Endothelial cell of umbilical vein (primary cell): Measurements from ENCODE around the gene FOXL2. TPM values are rescaled to one million over a fixed set of nuclear protein-coding genes. Genes with fewer than 3 reads are reported as not detected.

Experiments used
- BruUV-seq: library from RNA; stranded (reverse); fragments of 400-500 nt; replicated peaks from 2 replicates; lab custom pipeline; 2021; lab: Mats Ljungman, UMichigan
- CTCF ChIA-PET: fragments of 300-600, 350-600 bp; sonication (Branson Sonifier 250); formaldehyde crosslinking; loops from one replicate; lab custom pipeline; 2021; ENCODE audit warnings: antibody characterized with exemption, inconsistent platforms; lab: Charles Lee
- POLR2A ChIA-PET: fragments of 300-600, 350-600 bp; sonication (Branson Sonifier 250); formaldehyde crosslinking; loops from one replicate; lab custom pipeline; 2021; ENCODE audit warnings: antibody characterized with exemption, inconsistent platforms; lab: Charles Lee
- DNase-seq: peaks from one replicate; pipeline ENCODE4 v3.0.0-alpha.2; 2011; ENCODE audit warnings: low read depth, low spot score
- FAIRE-seq: peaks from 2 replicates; lab custom pipeline; 2011; peaks lifted over from hg19 to GRCh38; lab: Jason Lieb, UNC
- H2AFZ ChIP-seq: 2 replicates; pipeline ENCODE4 v1.6.0; 2012; ENCODE audit warnings: low read depth, low read length, control low read depth, inconsistent platforms
- H3K27ac ChIP-seq: 2 replicates; pipeline ENCODE4 v1.5.1; 2011; ENCODE audit warnings: low read depth, mild to moderate bottlenecking, control low read depth, low read length, moderate library complexity; ENCODE audit not compliant: insufficient read depth
- H3K27me3 ChIP-seq, 2 experiments: 2 replicates each; pipeline versions ENCODE4 v1.6.0 to v1.6.1; 2011; ENCODE audit warnings: low read length in 2 of 2, mixed read lengths in 1 of 2; ENCODE audit not compliant: control insufficient read depth in 2 of 2, insufficient read depth in 2 of 2
- H3K36me3 ChIP-seq, 2 experiments: 2 replicates in 1 of 2; 3 replicates in 1 of 2; pipeline ENCODE4 v1.5.1; 2011; ENCODE audit warnings: low read length in 2 of 2, mild to moderate bottlenecking in 1 of 2, moderate library complexity in 1 of 2; ENCODE audit not compliant: control insufficient read depth in 2 of 2, insufficient read depth in 2 of 2; ENCODE audit errors: extremely low read depth in 1 of 2
- H3K4me1 ChIP-seq: 3 replicates; pipeline ENCODE4 v1.5.1; 2011; ENCODE audit warnings: mild to moderate bottlenecking, low read length; ENCODE audit not compliant: control insufficient read depth, insufficient read depth; ENCODE audit errors: extremely low read depth
- H3K4me2 ChIP-seq: 2 replicates; pipeline ENCODE4 v1.6.1; 2011; ENCODE audit warnings: low read length, control low read depth, mixed read lengths; ENCODE audit not compliant: insufficient read depth
- H3K4me3 ChIP-seq, 3 experiments: fragments of 200-600 bp in 1 of 3; sonication (generic), shearing (Covaris generic) in 1 of 3; replicated peaks in 1 of 3; 2 replicates each; pipeline ENCODE4 v1.5.1; 2011 to 2016; ENCODE audit warnings: control low read depth in 3 of 3, low read length in 3 of 3, mild to moderate bottlenecking in 2 of 3, inconsistent platforms in 1 of 3, low read depth in 1 of 3, moderate library complexity in 1 of 3; ENCODE audit not compliant: insufficient read depth in 1 of 3
- H3K79me2 ChIP-seq: 2 replicates; pipeline ENCODE4 v1.6.0; 2012; ENCODE audit warnings: low read length, inconsistent platforms; ENCODE audit not compliant: control insufficient read depth, insufficient read depth
- H3K9ac ChIP-seq: replicated peaks from 2 replicates; pipeline ENCODE3; 2011; ENCODE audit warnings: low read length, control low read depth; ENCODE audit not compliant: insufficient read depth; ENCODE audit errors: extremely low read depth
- H3K9me1 ChIP-seq: replicated peaks from 3 replicates; pipeline ENCODE4 v1.6.0; 2011; ENCODE audit warnings: mild to moderate bottlenecking, low read length; ENCODE audit not compliant: control insufficient read depth, insufficient read depth; ENCODE audit errors: extremely low read depth
- H3K9me3 ChIP-seq: replicated peaks from 2 replicates; pipeline ENCODE4 v1.5.1; 2012; ENCODE audit warnings: low read length, inconsistent platforms; ENCODE audit not compliant: control insufficient read depth, insufficient read depth
- H4K20me1 ChIP-seq: replicated peaks from 2 replicates; pipeline ENCODE3; 2011; ENCODE audit warnings: mild to moderate bottlenecking, low read length; ENCODE audit not compliant: control insufficient read depth, insufficient read depth; ENCODE audit errors: extremely low read depth
- EZH2 ChIP-seq: IDR thresholded peaks from 2 replicates; pipeline ENCODE4 v1.6.1; 2012; ENCODE audit warnings: borderline replicate concordance, low read depth, mild to moderate bottlenecking, moderate library complexity, low read length, inconsistent platforms; ENCODE audit not compliant: severe bottlenecking
- FOS ChIP-seq: IDR thresholded peaks from 2 replicates; pipeline ENCODE4 v1.6.1; 2011; ENCODE audit warnings: mild to moderate bottlenecking, low read length, moderate library complexity, borderline replicate concordance; ENCODE audit not compliant: insufficient read depth
- JUN ChIP-seq: IDR thresholded peaks from 2 replicates; pipeline ENCODE4 v1.6.1; 2011; ENCODE audit warnings: borderline replicate concordance, low read depth; ENCODE audit not compliant: insufficient read length, insufficient read depth
- MYC ChIP-seq: IDR thresholded peaks from one replicate; pipeline ENCODE4 v1.6.1; 2011; ENCODE audit warnings: mild to moderate bottlenecking, low read depth, low read length
- POLR2A ChIP-seq: IDR thresholded peaks from 2 replicates; pipeline ENCODE4 v1.6.1; 2012; ENCODE audit warnings: low read depth, mild to moderate bottlenecking, control low read depth, low read length
- POLR2AphosphoS5 ChIP-seq: IDR thresholded peaks from 2 replicates; pipeline ENCODE4 v1.6.1; 2012; ENCODE audit warnings: low read depth, mild to moderate bottlenecking, control low read depth, low read length, moderate library complexity; ENCODE audit not compliant: insufficient read depth
- dilution Hi-C: fragments of 300-500 bp; cut with MboI; formaldehyde crosslinking; loops from one replicate; pipeline ENCODE4 v1.15.0; 2019; ENCODE audit warnings: low sequenced_read_pairs; ENCODE audit not compliant: extremely low pct_ligation_motif_present
- intact Hi-C: fragments of 100-400 bp; cut with micrococcal nuclease; formaldehyde crosslinking; loops from one replicate; pipeline ENCODE4 v1.10.0; 2022
- polyA plus RNA-seq, 4 experiments: library from polyadenylated mRNA; depleted of rRNA in 3 of 4; stranded (reverse) in 3 of 4; unstranded in 1 of 4; fragments of >200 nt; gene quantifications; 2 replicates each; pipeline versions ENCODE4 v1.2.1 to v1.2.3, GENCODE V29; 2011 to 2012; ENCODE audit warnings: missing spikeins in 1 of 4
- total RNA-seq: library from RNA; stranded (reverse); gene quantifications from 2 replicates; pipeline ENCODE4 v1.2.3, GENCODE V29; 2021

The FOXL2 gene
- total and polyA plus RNA-seq, 2 donors (not counting 3 experiments of a cell fraction or from before 2014, with no cell fraction given), result not detected

GRCh38 chr3:138943724-138944653 lies 2.9 kb downstream of the FOXL2 start:
- DNase-seq (peak; percentile 37), FAIRE-seq (peak; percentile 4)
- TF ChIP-seq MYC, result no peak
- TF ChIP-seq FOS, result no peak
- TF ChIP-seq POLR2AphosphoS5, result no peak
- peak; percentile 84 for TF ChIP-seq EZH2
- TF ChIP-seq POLR2A, result no peak
- no peak for TF ChIP-seq JUN
- no peaks in the 10 kb centered on the region for H3K9me3 ChIP-seq
- peaks cover 10% of the 10 kb centered on the region for H3K4me1 ChIP-seq
- no peak overlapping the region for H2AFZ ChIP-seq
- no peak overlapping the region for H3K9ac ChIP-seq
- no peak overlapping the region for H3K4me3 ChIP-seq
- no peaks in the 10 kb centered on the region for H3K79me2 ChIP-seq
- H3K4me2 ChIP-seq, result no peak overlapping the region
- no peaks in the 10 kb centered on the region for H3K9me1 ChIP-seq
- no TSS peak for BruUV-seq
- H3K27me3 ChIP-seq, result peaks cover 79 to 99% of the 10 kb centered on the region in 2 experiments
- no peaks in the 10 kb centered on the region for H3K36me3 ChIP-seq
- ChIA-PET CTCF (interaction anchor here (1.1 to 4.8 kb wide), 3 partner anchors 8 to 35 kb away, joined by 3 to 63 read pairs (median 5); no protein-coding TSS in a partner anchor), POLR2A (no interaction called here)
- dilution Hi-C loops (no loop called here), intact Hi-C loops (loop anchor here (10.0 kb wide), 1 partner anchor 599 kb away; the partner anchor contains the start of gene MRAS)
- no peaks in the 10 kb centered on the region for H4K20me1 ChIP-seq
- H3K27ac ChIP-seq, result no peak overlapping the region
